Neuron (in vitro differentiated cells): ENCODE measurements around the gene PUS3.

Source experiments
- H2AFZ ChIP-seq: one replicate; pipeline ENCODE4 v1.6.1; 2013; ENCODE audit warnings: low read depth, mild to moderate bottlenecking, inconsistent platforms, low read length, moderate library complexity
- H3K27me3 ChIP-seq: one replicate; pipeline ENCODE4 v1.6.1; 2013; ENCODE audit warnings: low read length; ENCODE audit not compliant: insufficient read depth
- H3K36me3 ChIP-seq: one replicate; pipeline ENCODE4 v1.6.1; 2013; ENCODE audit warnings: low read length; ENCODE audit not compliant: insufficient read depth
- H3K4me1 ChIP-seq: one replicate; pipeline ENCODE4 v1.6.1; 2013; ENCODE audit warnings: low read length; ENCODE audit not compliant: insufficient read depth
- H3K4me3 ChIP-seq: 2 replicates; pipeline ENCODE4 v1.5.1; 2013; ENCODE audit warnings: mild to moderate bottlenecking, low read length, moderate library complexity
- H3K9me3 ChIP-seq: one replicate; pipeline ENCODE4 v1.6.1; 2013; ENCODE audit warnings: low read length

Gene PUS3

GRCh38 chr11:125902927-125903710 is at the start of gene PUS3:
TSS of gene PUS3 (minus strand) at chr11:125903206. CDS start at chr11:125896284, 6,922 bp downstream.
- peaks cover 5% of the 10 kb centered on the region for H3K9me3 ChIP-seq
- H3K27me3 ChIP-seq = no peaks in the 10 kb centered on the region
- H2AFZ ChIP-seq = peak within 1 kb of the TSS; percentile 66
- H3K4me1 ChIP-seq = peaks cover 7% of the 10 kb centered on the region
- peak within 1 kb of the TSS; percentile 66 for H3K4me3 ChIP-seq
- H3K36me3 ChIP-seq = no peaks in the 10 kb centered on the region

GRCh38 chr11:125952559-125952958 is 49.6 kb upstream of the PUS3 start:
- Histone ChIP-seq H3K9me3 (peaks cover 4% of the 10 kb centered on the region), H2AFZ (no peak overlapping the region), H3K4me3 (no peak overlapping the region), H3K27me3 (no peaks in the 10 kb centered on the region), H3K36me3 (no peaks in the 10 kb centered on the region), H3K4me1 (no peaks in the 10 kb centered on the region)

GRCh38 chr11:125951731-125952130 is 48.7 kb upstream of the PUS3 start:
- Histone ChIP-seq H3K36me3 (no peaks in the 10 kb centered on the region), H2AFZ (no peak overlapping the region), H3K4me1 (no peaks in the 10 kb centered on the region), H3K9me3 (peaks cover 4% of the 10 kb centered on the region), H3K4me3 (no peak overlapping the region), H3K27me3 (no peaks in the 10 kb centered on the region)

- H3K27me3 ChIP-seq = no peaks in the 10 kb centered on the region
- H3K36me3 ChIP-seq = no peaks in the 10 kb centered on the region
- no peaks in the 10 kb centered on the region for H3K4me1 ChIP-seq
- H3K4me3 ChIP-seq = no peak overlapping the region
- no peak overlapping the region for H2AFZ ChIP-seq
- peaks cover 3% of the 10 kb centered on the region for H3K9me3 ChIP-seq
These were observed 48.0 kb upstream of the PUS3 start for GRCh38 chr11:125950696-125951651.

- Histone ChIP-seq H3K4me3 (no peak overlapping the region), H3K9me3 (peaks cover 3% of the 10 kb centered on the region), H3K4me1 (no peaks in the 10 kb centered on the region), H3K27me3 (no peaks in the 10 kb centered on the region), H3K36me3 (no peaks in the 10 kb centered on the region), H2AFZ (no peak overlapping the region)
These were observed 47.1 kb upstream of the PUS3 start for GRCh38 chr11:125950178-125950490.

GRCh38 chr11:125949271-125950177 is 46.5 kb upstream of the PUS3 start:
- H3K9me3 ChIP-seq = peaks cover 3% of the 10 kb centered on the region
- no peaks in the 10 kb centered on the region for H3K4me1 ChIP-seq
- H3K4me3 ChIP-seq = no peak overlapping the region
- H2AFZ ChIP-seq = no peak overlapping the region
- no peaks in the 10 kb centered on the region for H3K36me3 ChIP-seq
- H3K27me3 ChIP-seq = no peaks in the 10 kb centered on the region

- H3K27me3 ChIP-seq = no peaks in the 10 kb centered on the region
- H3K36me3 ChIP-seq = no peaks in the 10 kb centered on the region
- H3K4me3 ChIP-seq = no peak overlapping the region
- no peaks in the 10 kb centered on the region for H3K4me1 ChIP-seq
- no peak overlapping the region for H2AFZ ChIP-seq
- H3K9me3 ChIP-seq = peaks cover 3% of the 10 kb centered on the region
These were observed 45.5 kb upstream of the PUS3 start for GRCh38 chr11:125948278-125949051.

GRCh38 chr11:125947419-125948277 is 44.6 kb upstream of the PUS3 start:
- no peak overlapping the region for H2AFZ ChIP-seq
- H3K4me1 ChIP-seq = no peaks in the 10 kb centered on the region
- no peaks in the 10 kb centered on the region for H3K27me3 ChIP-seq
- H3K9me3 ChIP-seq = peaks cover 3% of the 10 kb centered on the region
- no peak overlapping the region for H3K4me3 ChIP-seq
- H3K36me3 ChIP-seq = no peaks in the 10 kb centered on the region

GRCh38 chr11:125946712-125947418 is 43.9 kb upstream of the PUS3 start:
- Histone ChIP-seq H3K4me1 (no peaks in the 10 kb centered on the region), H2AFZ (no peak overlapping the region), H3K27me3 (no peaks in the 10 kb centered on the region), H3K9me3 (peaks cover 3% of the 10 kb centered on the region), H3K4me3 (no peak overlapping the region), H3K36me3 (no peaks in the 10 kb centered on the region)

GRCh38 chr11:125945797-125946520 is 43.0 kb upstream of the PUS3 start, which contains the start of gene VSIG10L2:
TSS of gene VSIG10L2 (plus strand) at chr11:125946044. CDS start at chr11:125946056, 12 bp downstream.
- H3K4me1 ChIP-seq = no peaks in the 10 kb centered on the region
- no peaks in the 10 kb centered on the region for H3K27me3 ChIP-seq
- no peaks in the 10 kb centered on the region for H3K36me3 ChIP-seq
- no peak within 1 kb of the TSS for H3K4me3 ChIP-seq
- H3K9me3 ChIP-seq = peaks cover 3% of the 10 kb centered on the region
- H2AFZ ChIP-seq = no peak within 1 kb of the TSS
